Glutamatergic neuron (in vitro differentiated cells): ENCODE measurements around the gene NUMB. TPM values are rescaled to one million over a fixed set of nuclear protein-coding genes. Genes with fewer than 3 reads are reported as not detected.
"Not testable (repeated sequence)": the region's sequence is repeated elsewhere in the genome, so short reads cannot be mapped to it uniquely, and the experiment has no call there.

ENCODE experiments used
- DNase-seq: peaks from one replicate; pipeline ENCODE4 v3.0.0; 2022
- H3K27ac Mint-ChIP-seq: one replicate; pipeline ENCODE4 v1.8.0; 2020; ENCODE audit warnings: mild to moderate bottlenecking, mixed read lengths, inconsistent platforms; ENCODE audit not compliant: unreplicated experiment
- H3K27me3 Mint-ChIP-seq: one replicate; pipeline ENCODE4 v1.8.0; 2020; ENCODE audit warnings: mild to moderate bottlenecking, moderate library complexity, mixed read lengths, inconsistent platforms; ENCODE audit not compliant: unreplicated experiment
- H3K36me3 Mint-ChIP-seq: one replicate; pipeline ENCODE4 v1.8.0; 2020; ENCODE audit warnings: mild to moderate bottlenecking, mixed read lengths, inconsistent platforms; ENCODE audit not compliant: unreplicated experiment
- H3K4me1 Mint-ChIP-seq: one replicate; pipeline ENCODE4 v1.8.0; 2020; ENCODE audit warnings: mild to moderate bottlenecking, low read depth, mixed read lengths, inconsistent platforms; ENCODE audit not compliant: unreplicated experiment
- H3K4me3 Mint-ChIP-seq: one replicate; pipeline ENCODE4 v1.8.0; 2020; ENCODE audit warnings: mild to moderate bottlenecking, mixed read lengths, inconsistent platforms; ENCODE audit not compliant: unreplicated experiment
- H3K9me3 Mint-ChIP-seq: one replicate; pipeline ENCODE4 v1.8.0; 2020; ENCODE audit warnings: mild to moderate bottlenecking, moderate library complexity, mixed read lengths, inconsistent platforms; ENCODE audit not compliant: unreplicated experiment
- total RNA-seq: library from RNA; stranded (reverse); fragmentation: NEBNext Ultra II Directional; extraction: Animal tissue kit (Norgen Biotek cat#: 25700); gene quantifications from one replicate; pipeline ENCODE4 v1.2.1, GENCODE V29; 2021; ENCODE audit not compliant: unreplicated experiment
- TF ChIP-seq, protein P1 (sequence below): fragments of 200-600 bp; sonication (generic); IDR thresholded peaks from one replicate; pipeline ENCODE4 v1.5.0; 2021; ENCODE audit not compliant: partially characterized antibody, unreplicated experiment

NUMB gene
- total RNA-seq, 1 donor from 2014 or later, result 48.0 TPM

DNA sequence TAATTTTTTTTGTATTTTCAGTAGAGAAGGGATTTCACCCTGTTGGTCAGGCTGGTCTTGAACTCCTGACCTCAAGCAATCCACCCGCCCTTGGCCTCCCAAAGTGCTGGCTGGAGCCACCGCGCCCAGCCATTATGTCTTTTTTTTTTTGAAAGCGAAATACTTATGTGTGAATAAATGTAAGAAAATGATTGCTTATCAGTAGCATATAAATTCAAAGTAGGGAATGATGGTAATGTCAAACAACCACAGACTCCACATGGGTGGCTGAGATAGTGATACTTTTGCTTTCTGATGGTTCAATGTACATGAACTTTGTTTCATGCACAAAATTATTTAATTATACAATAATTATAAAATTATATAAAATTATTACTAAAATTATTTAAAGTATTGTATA is 145.2 kb downstream of the NUMB start:
- no peak for DNase-seq
- H3K36me3 Mint-ChIP-seq, result no peaks in the 10 kb centered on the region
- TF ChIP-seq, protein P1, sequence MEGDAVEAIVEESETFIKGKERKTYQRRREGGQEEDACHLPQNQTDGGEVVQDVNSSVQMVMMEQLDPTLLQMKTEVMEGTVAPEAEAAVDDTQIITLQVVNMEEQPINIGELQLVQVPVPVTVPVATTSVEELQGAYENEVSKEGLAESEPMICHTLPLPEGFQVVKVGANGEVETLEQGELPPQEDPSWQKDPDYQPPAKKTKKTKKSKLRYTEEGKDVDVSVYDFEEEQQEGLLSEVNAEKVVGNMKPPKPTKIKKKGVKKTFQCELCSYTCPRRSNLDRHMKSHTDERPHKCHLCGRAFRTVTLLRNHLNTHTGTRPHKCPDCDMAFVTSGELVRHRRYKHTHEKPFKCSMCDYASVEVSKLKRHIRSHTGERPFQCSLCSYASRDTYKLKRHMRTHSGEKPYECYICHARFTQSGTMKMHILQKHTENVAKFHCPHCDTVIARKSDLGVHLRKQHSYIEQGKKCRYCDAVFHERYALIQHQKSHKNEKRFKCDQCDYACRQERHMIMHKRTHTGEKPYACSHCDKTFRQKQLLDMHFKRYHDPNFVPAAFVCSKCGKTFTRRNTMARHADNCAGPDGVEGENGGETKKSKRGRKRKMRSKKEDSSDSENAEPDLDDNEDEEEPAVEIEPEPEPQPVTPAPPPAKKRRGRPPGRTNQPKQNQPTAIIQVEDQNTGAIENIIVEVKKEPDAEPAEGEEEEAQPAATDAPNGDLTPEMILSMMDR, result no peak
- no peaks in the 10 kb centered on the region for H3K4me1 Mint-ChIP-seq
- H3K4me3 Mint-ChIP-seq, result no peak overlapping the region
- H3K27ac Mint-ChIP-seq, result no peak overlapping the region
- H3K27me3 Mint-ChIP-seq, result no peaks in the 10 kb centered on the region
- H3K9me3 Mint-ChIP-seq, result no peaks in the 10 kb centered on the region

DNA sequence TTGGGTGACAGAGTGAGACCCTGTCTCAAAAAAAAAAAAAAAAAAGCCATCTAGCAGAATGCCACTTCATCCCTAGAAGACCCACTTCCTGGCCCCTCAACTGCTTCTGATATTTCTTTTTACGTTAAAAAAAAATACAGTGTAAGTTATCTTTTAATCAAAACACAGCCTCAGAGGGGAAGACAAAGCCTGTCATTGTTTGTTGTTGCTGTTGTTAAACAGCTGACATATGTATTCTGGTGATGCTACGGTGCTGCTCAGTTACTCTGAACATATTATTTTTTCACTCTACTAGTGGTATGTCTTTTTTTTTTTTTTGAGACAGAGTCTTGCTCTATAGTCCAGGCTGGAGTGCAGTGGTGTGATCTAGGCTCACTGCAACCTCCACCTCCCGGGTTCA is 145.7 kb downstream of the NUMB start:
- Mint-ChIP-seq H3K4me1 (no peaks in the 10 kb centered on the region), H3K27ac (no peak overlapping the region), H3K36me3 (no peaks in the 10 kb centered on the region), H3K27me3 (no peaks in the 10 kb centered on the region), H3K4me3 (no peak overlapping the region), H3K9me3 (no peaks in the 10 kb centered on the region)
- DNase-seq, result no peak
- TF ChIP-seq, protein P1, result no peak

DNA sequence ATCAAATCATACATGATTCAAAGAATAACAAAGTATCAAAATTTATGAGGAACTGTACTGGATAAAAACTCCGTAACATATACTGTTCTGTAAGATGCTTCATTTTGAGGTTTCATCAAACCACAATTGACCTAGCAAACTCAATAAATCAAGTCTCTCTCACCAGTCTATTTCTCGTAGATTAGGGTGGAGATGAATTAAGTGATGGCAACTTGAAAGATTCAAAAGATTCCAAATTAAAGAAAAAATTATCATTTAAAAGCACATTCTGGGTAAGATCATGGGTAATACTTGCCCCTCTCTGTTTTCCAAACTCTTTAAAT is 146.7 kb downstream of the NUMB start:
- Mint-ChIP-seq H3K4me3 (no peak overlapping the region), H3K9me3 (peaks cover 3% of the 10 kb centered on the region), H3K27me3 (no peaks in the 10 kb centered on the region), H3K4me1 (no peaks in the 10 kb centered on the region), H3K36me3 (no peaks in the 10 kb centered on the region), H3K27ac (no peak overlapping the region)
- DNase-seq, result no peak
- TF ChIP-seq, protein P1, result no peak

DNA sequence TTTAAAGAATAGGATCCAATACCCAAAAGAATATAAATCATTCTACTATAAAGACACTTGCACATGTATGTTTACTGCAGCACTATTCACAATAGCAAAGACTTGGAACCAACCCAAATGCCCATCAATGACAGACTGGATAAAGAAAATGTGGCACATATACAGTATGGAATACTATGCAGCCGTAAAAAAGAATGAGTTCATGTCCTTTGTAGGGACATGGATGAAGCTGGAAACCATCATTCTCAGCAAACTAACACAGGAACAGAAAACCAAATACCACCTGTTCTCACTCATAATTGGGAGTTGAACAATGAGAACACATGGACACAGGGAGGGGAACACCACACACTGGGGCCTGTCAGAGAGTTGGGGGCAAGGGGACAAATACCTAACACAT is 149.1 kb downstream of the NUMB start:
- H3K4me3 Mint-ChIP-seq, H3K27ac Mint-ChIP-seq: not testable (repeated sequence)

DNA sequence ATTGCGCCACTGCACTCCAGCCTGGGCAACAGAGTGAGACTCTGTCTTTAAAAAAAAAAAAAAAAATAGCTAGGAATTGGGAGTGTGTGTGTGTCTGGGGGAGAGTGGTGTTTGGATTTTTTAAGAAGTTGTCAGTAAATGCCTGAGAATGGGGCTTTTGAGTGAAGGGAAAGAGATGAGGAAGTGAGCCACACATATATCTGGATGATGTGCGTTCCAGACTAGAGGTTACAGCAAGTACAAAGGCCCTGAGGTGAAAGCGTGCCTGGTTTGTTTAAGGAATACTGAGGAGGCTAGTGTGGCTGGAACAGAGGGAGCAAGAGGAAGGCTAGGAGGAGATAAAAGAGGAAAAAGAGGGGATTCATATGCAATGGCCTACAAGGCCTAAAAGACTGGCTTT is 151.1 kb downstream of the NUMB start:
- Mint-ChIP-seq H3K36me3 (no peaks in the 10 kb centered on the region), H3K27me3 (no peaks in the 10 kb centered on the region), H3K4me3 (no peak overlapping the region), H3K4me1 (no peaks in the 10 kb centered on the region), H3K27ac (no peak overlapping the region), H3K9me3 (peaks cover 4% of the 10 kb centered on the region)
- TF ChIP-seq, protein P1, result no peak
- no peak for DNase-seq

More for the DNA sequence above, 149.1 kb downstream of the NUMB start:
- not testable (repeated sequence) for DNase-seq, H3K4me1 Mint-ChIP-seq, H3K27me3 Mint-ChIP-seq, H3K9me3 Mint-ChIP-seq, H3K36me3 Mint-ChIP-seq

DNA sequence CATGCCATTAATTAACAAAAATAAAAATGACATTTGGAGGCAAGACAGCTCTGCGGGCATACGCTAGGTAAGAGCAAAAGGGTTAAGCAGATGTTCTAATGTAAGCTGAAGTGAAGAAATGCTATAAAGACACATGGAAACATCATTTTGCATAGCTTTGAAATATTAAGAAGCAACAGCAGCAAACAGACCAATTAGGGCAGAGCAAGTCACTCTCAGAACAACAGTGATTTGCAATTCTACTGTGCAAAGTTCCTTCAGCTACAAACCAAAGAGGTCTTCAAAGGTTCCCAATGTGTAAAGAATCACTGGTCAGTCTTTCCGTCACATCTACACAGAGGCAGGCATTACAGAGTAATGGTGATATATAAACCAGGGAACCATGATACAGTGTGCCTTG is 152.8 kb downstream of the NUMB start:
- Mint-ChIP-seq H3K9me3 (peaks cover 4% of the 10 kb centered on the region), H3K4me1 (no peaks in the 10 kb centered on the region), H3K27me3 (no peaks in the 10 kb centered on the region), H3K27ac (no peak overlapping the region), H3K36me3 (no peaks in the 10 kb centered on the region), H3K4me3 (no peak overlapping the region)
- no peak for DNase-seq
- TF ChIP-seq, protein P1, result no peak
